K562 treated with DMSO at 1 percent for 12 hours (cell line): ENCODE measurements around the gene ODAD3. TPM values are rescaled to one million over a fixed set of nuclear protein-coding genes. Genes with fewer than 3 reads are reported as not detected.

ENCODE experiments used
- total RNA-seq: library from RNA; unstranded; fragments of 300-600 nt; gene quantifications from 2 replicates; pipeline ENCODE4 v1.2.3, GENCODE V29; 2022; ENCODE audit not compliant: insufficient read depth

The ODAD3 gene
- 1.1 TPM in 1 of 2 replicates, not detected in the other for total RNA-seq

GRCh38 chr19:11435057-11435832 is at the start of gene ODAD3, which contains the start of gene PRKCSH:
ODAD3 (minus strand) TSS chr19:11435121; CDS start chr19:11435016, 105 bp downstream.
PRKCSH (plus strand) TSS chr19:11435635; CDS start chr19:11436118, 483 bp downstream.

GRCh38 chr19:11480715-11481533 is 46.0 kb upstream of the ODAD3 start, which contains the start of gene ELAVL3:
ELAVL3 (minus strand) TSS chr19:11481046; CDS start chr19:11480608, 438 bp downstream.

GRCh38 chr19:11418549-11419506 is 16.1 kb downstream of the ODAD3 start, which contains the start of gene RGL3:
RGL3 (minus strand) TSS chr19:11419314; CDS start chr19:11419278, 36 bp downstream.

GRCh38 chr19:11374433-11375142 is 60.3 kb downstream of the ODAD3 start, which contains the start of gene SWSAP1:
SWSAP1 (plus strand) TSS chr19:11374666; CDS start chr19:11374681, 15 bp downstream.

Other genes with a start within 250 kb of the ODAD3 start
- gene KANK2, start 237.6 kb downstream of the ODAD3 start, total RNA-seq, result 14.5 and 56.0 TPM in 2 replicates
- gene ANGPTL8, start 195.5 kb downstream of the ODAD3 start, total RNA-seq, result not detected in 2 replicates
- 5.7 and 22.5 TPM in 2 replicates for gene DOCK6, start 172.6 kb downstream of the ODAD3 start, total RNA-seq
- gene TSPAN16, start 139.0 kb downstream of the ODAD3 start, total RNA-seq, result not detected in 2 replicates
- gene RAB3D, start 95.5 kb downstream of the ODAD3 start, total RNA-seq, result 2.0 and 5.5 TPM in 2 replicates
- gene TMEM205, start 88.9 kb downstream of the ODAD3 start, total RNA-seq, result 63.8 and 74.8 TPM in 2 replicates
- 8.4 and 20.3 TPM in 2 replicates for gene CCDC159, start 88.6 kb downstream of the ODAD3 start, total RNA-seq
- 23.2 and 37.6 TPM in 2 replicates for gene PLPPR2, start 79.7 kb downstream of the ODAD3 start, total RNA-seq
- gene SWSAP1, start 60.5 kb downstream of the ODAD3 start, total RNA-seq, result 4.0 and 4.5 TPM in 2 replicates
- 11.9 and 13.5 TPM in 2 replicates for gene EPOR, start 50.8 kb downstream of the ODAD3 start, total RNA-seq
- gene RGL3, start 15.8 kb downstream of the ODAD3 start, total RNA-seq, result 1.3 and 2.0 TPM in 2 replicates
- gene PRKCSH, start 514 bp upstream of the ODAD3 start, total RNA-seq, result 269 and 367 TPM in 2 replicates
- not detected in 2 replicates for gene ELAVL3, start 45.9 kb upstream of the ODAD3 start, total RNA-seq
- 9.0 and 9.8 TPM in 2 replicates for gene ZNF653, start 70.7 kb upstream of the ODAD3 start, total RNA-seq
- 43.6 and 45.8 TPM in 2 replicates for gene ECSIT, start 94.0 kb upstream of the ODAD3 start, total RNA-seq
- 2.0 and 5.0 TPM in 2 replicates for gene CNN1, start 103.7 kb upstream of the ODAD3 start, total RNA-seq
- 115 and 131 TPM in 2 replicates for gene ELOF1, start 124.1 kb upstream of the ODAD3 start, total RNA-seq
- 34.2 and 38.6 TPM in 2 replicates for gene ACP5, start 142.5 kb upstream of the ODAD3 start, total RNA-seq
- gene ZNF627, start 162.4 kb upstream of the ODAD3 start, total RNA-seq, result 5.6 and 10.2 TPM in 2 replicates